Ishikawa (cell line): ENCODE results near the gene CMTM1.

Experiments
- CEBPB ChIP-seq: IDR thresholded peaks from 2 replicates; pipeline ENCODE4 v1.6.1; 2012
- CREB1 ChIP-seq: IDR thresholded peaks from 2 replicates; pipeline ENCODE4 v1.6.1; 2012; ENCODE audit warnings: low read depth
- EP300 ChIP-seq: IDR thresholded peaks from 2 replicates; pipeline ENCODE4 v1.6.1; 2012; ENCODE audit warnings: borderline replicate concordance
- FOXM1 ChIP-seq: IDR thresholded peaks from 2 replicates; pipeline ENCODE4 v1.6.1; 2012; ENCODE audit warnings: low read depth, borderline replicate concordance
- MAX ChIP-seq: IDR thresholded peaks from 2 replicates; pipeline ENCODE4 v1.6.1; 2012
- RAD21 ChIP-seq: IDR thresholded peaks from 2 replicates; pipeline ENCODE4 v1.6.1; 2012; ENCODE audit warnings: low read depth
- REST ChIP-seq: IDR thresholded peaks from 2 replicates; pipeline ENCODE4 v1.6.1; 2012; ENCODE audit warnings: low read depth, mild to moderate bottlenecking
- YY1 ChIP-seq: IDR thresholded peaks from 2 replicates; pipeline ENCODE4 v1.6.1; 2012; ENCODE audit warnings: low read depth

- no peak for TF ChIP-seq FOXM1
- TF ChIP-seq YY1: no peak
- TF ChIP-seq EP300: no peak
- no peak for TF ChIP-seq MAX
- no peak for TF ChIP-seq CEBPB
- no peak for TF ChIP-seq RAD21
- no peak for TF ChIP-seq REST
- no peak for TF ChIP-seq CREB1
Measured at GRCh38 chr16:66522816-66523590, 43.2 kb upstream of the CMTM1 start.
